SK-N-SH treated with all-trans-retinoic acid at 6 μM for 48 hours (cell line): ENCODE results near the gene TANC1.

Experiments used
- ATAC-seq: fragments of 200-7000 bp; cut with Tn5 transposase; 3 replicates; pipeline ENCODE4 v1.9.1; 2020; ENCODE audit warnings: mild to moderate bottlenecking, moderate library complexity
- ARNTL ChIP-seq: fragments of 450-650 bp; formaldehyde crosslinking; IDR thresholded peaks from 2 replicates; pipeline ENCODE4 v1.5.0; 2020; ENCODE audit warnings: low read depth, mild to moderate bottlenecking, moderate library complexity, borderline replicate concordance
- BACH2 ChIP-seq: fragments of 250-450 bp; sonication (Bioruptor Pico); IDR thresholded peaks from 2 replicates; pipeline ENCODE4 v1.9.0; 2021; ENCODE audit warnings: mild to moderate bottlenecking, borderline replicate concordance
- CREB5 ChIP-seq: fragments of 250-450 bp; sonication (Bioruptor Pico); IDR thresholded peaks from 2 replicates; pipeline ENCODE4 v1.5.1; 2020; ENCODE audit warnings: low read depth, mild to moderate bottlenecking, moderate library complexity
- CSDC2 ChIP-seq: fragments of 250-450 bp; sonication (Bioruptor Pico); IDR thresholded peaks from 2 replicates; pipeline ENCODE4 v1.5.0; 2020; ENCODE audit warnings: mild to moderate bottlenecking, moderate library complexity
- ESRRG ChIP-seq: fragments of 250-450 bp; sonication (Bioruptor Pico); IDR thresholded peaks from 2 replicates; pipeline ENCODE4 v1.6.1; 2021; ENCODE audit warnings: mild to moderate bottlenecking
- ISL1 ChIP-seq: fragments of 250-450 bp; sonication (Bioruptor Pico); IDR thresholded peaks from 2 replicates; pipeline ENCODE4 v2.1.2; 2022; ENCODE audit warnings: mild to moderate bottlenecking, moderate library complexity
- OSR1 ChIP-seq: fragments of 250-450 bp; sonication (Bioruptor Pico); IDR thresholded peaks from 2 replicates; pipeline ENCODE4 v1.8.0; 2022; ENCODE audit warnings: moderate library complexity, mild to moderate bottlenecking, inconsistent platforms
- PATZ1 ChIP-seq: fragments of 250-450 bp; sonication (Bioruptor Pico); IDR thresholded peaks from 2 replicates; pipeline ENCODE4 v1.8.0; 2020; ENCODE audit warnings: mild to moderate bottlenecking, moderate library complexity, borderline replicate concordance
- POU6F1 ChIP-seq: fragments of 250-450 bp; sonication (Bioruptor Pico); IDR thresholded peaks from 2 replicates; pipeline ENCODE4 v1.8.0; 2021; ENCODE audit warnings: low read depth, mild to moderate bottlenecking, moderate library complexity, borderline replicate concordance
- PPARA ChIP-seq: fragments of 250-450 bp; sonication (Bioruptor Pico); IDR thresholded peaks from 2 replicates; pipeline ENCODE4 v1.5.0; 2020; ENCODE audit warnings: mild to moderate bottlenecking, borderline replicate concordance
- RARB ChIP-seq: fragments of 250-450 bp; sonication (Bioruptor Pico); IDR thresholded peaks from 2 replicates; pipeline ENCODE4 v1.8.0; 2021; ENCODE audit warnings: mild to moderate bottlenecking, moderate library complexity
- SNAI2 ChIP-seq: fragments of 250-450 bp; sonication (Bioruptor Pico); IDR thresholded peaks from 2 replicates; pipeline ENCODE4 v1.5.0; 2020; ENCODE audit warnings: mild to moderate bottlenecking, moderate library complexity
- TOX ChIP-seq: fragments of 250-450 bp; sonication (Bioruptor Pico); IDR thresholded peaks from 2 replicates; pipeline ENCODE4 v1.8.0; 2021; ENCODE audit warnings: mild to moderate bottlenecking, moderate library complexity, borderline replicate concordance
- TSHZ2 ChIP-seq: fragments of 250-450 bp; sonication (Bioruptor Pico); IDR thresholded peaks from 2 replicates; pipeline ENCODE4 v1.5.0; 2020; ENCODE audit warnings: mild to moderate bottlenecking, moderate library complexity
- ZC3H10 ChIP-seq: fragments of 250-450 bp; sonication (Bioruptor Pico); IDR thresholded peaks from 2 replicates; pipeline ENCODE4 v1.5.1; 2021; ENCODE audit warnings: mild to moderate bottlenecking, moderate library complexity
- ZFP3 ChIP-seq: fragments of 250-450 bp; sonication (Bioruptor Pico); IDR thresholded peaks from 2 replicates; pipeline ENCODE4 v1.5.0; 2020; ENCODE audit warnings: mild to moderate bottlenecking, moderate library complexity
- ZFP30 ChIP-seq: fragments of 450-650 bp; formaldehyde crosslinking; IDR thresholded peaks from 2 replicates; pipeline ENCODE4 v1.5.0; 2022; ENCODE audit warnings: mild to moderate bottlenecking, moderate library complexity
- ZNF565 ChIP-seq: fragments of 450-650 bp; formaldehyde crosslinking; conservative IDR thresholded peaks from 2 replicates; pipeline ENCODE4 v1.5.0; 2020; ENCODE audit warnings: low read depth, mild to moderate bottlenecking, moderate library complexity
- ZNF8 ChIP-seq: fragments of 450-650 bp; formaldehyde crosslinking; IDR thresholded peaks from 2 replicates; pipeline ENCODE4 v1.5.0; 2020; ENCODE audit warnings: mild to moderate bottlenecking, moderate library complexity
- TF ChIP-seq, protein P1 (sequence below): fragments of 250-450 bp; sonication (Bioruptor Pico); IDR thresholded peaks from 2 replicates; pipeline ENCODE4 v1.5.1; 2021; ENCODE audit warnings: mild to moderate bottlenecking, moderate library complexity

The TANC1 gene

GRCh38 chr2:159195697-159196096 is 227.3 kb downstream of the TANC1 start (continued):
- TF ChIP-seq PATZ1 (CRISPR knock-in tag): no peak

- no peak for ATAC-seq
- TF ChIP-seq OSR1 (CRISPR knock-in tag) (no peak), ZNF565 (CRISPR knock-in tag) (no peak), SNAI2 (CRISPR knock-in tag) (no peak), ESRRG (CRISPR knock-in tag) (no peak), ZFP30 (no peak), ZFP3 (CRISPR knock-in tag) (no peak), TOX (CRISPR knock-in tag) (no peak), ARNTL (no peak), CSDC2 (CRISPR knock-in tag) (no peak), PPARA (CRISPR knock-in tag) (no peak), TSHZ2 (CRISPR knock-in tag) (no peak), CREB5 (CRISPR knock-in tag) (no peak), RARB (CRISPR knock-in tag) (no peak), ZC3H10 (no peak), ZNF8 (no peak), BACH2 (CRISPR knock-in tag) (no peak)
- TF ChIP-seq, protein P1, sequence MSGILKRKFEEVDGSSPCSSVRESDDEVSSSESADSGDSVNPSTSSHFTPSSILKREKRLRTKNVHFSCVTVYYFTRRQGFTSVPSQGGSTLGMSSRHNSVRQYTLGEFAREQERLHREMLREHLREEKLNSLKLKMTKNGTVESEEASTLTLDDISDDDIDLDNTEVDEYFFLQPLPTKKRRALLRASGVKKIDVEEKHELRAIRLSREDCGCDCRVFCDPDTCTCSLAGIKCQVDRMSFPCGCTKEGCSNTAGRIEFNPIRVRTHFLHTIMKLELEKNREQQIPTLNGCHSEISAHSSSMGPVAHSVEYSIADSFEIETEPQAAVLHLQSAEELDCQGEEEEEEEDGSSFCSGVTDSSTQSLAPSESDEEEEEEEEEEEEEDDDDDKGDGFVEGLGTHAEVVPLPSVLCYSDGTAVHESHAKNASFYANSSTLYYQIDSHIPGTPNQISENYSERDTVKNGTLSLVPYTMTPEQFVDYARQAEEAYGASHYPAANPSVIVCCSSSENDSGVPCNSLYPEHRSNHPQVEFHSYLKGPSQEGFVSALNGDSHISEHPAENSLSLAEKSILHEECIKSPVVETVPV (CRISPR knock-in tag): no peak
Observed at GRCh38 chr2:159196393-159196925, 228.0 kb downstream of the TANC1 start.

DNA sequence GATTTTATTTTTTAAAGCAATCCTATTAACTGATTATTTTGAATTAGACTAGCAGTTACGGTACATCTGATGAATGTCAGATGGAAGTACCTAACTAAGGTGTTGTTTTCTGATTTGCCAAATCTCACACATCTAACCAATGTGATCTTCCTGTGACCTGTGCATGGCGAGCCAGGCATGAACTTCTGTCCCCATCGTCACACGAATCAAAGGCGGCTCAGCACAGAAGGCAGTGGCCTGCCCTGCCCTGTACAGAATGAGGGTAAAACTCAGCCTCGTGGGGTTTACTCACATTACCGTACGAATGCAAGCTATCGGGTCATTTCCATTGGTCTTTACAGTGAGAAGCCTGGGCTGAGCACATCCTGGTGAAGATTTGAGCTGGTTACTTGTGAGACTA is 230.8 kb downstream of the TANC1 start:
- no peak for TF ChIP-seq POU6F1 (CRISPR knock-in tag)
- no peak for TF ChIP-seq ISL1 (CRISPR knock-in tag)
- no peak for ATAC-seq

DNA sequence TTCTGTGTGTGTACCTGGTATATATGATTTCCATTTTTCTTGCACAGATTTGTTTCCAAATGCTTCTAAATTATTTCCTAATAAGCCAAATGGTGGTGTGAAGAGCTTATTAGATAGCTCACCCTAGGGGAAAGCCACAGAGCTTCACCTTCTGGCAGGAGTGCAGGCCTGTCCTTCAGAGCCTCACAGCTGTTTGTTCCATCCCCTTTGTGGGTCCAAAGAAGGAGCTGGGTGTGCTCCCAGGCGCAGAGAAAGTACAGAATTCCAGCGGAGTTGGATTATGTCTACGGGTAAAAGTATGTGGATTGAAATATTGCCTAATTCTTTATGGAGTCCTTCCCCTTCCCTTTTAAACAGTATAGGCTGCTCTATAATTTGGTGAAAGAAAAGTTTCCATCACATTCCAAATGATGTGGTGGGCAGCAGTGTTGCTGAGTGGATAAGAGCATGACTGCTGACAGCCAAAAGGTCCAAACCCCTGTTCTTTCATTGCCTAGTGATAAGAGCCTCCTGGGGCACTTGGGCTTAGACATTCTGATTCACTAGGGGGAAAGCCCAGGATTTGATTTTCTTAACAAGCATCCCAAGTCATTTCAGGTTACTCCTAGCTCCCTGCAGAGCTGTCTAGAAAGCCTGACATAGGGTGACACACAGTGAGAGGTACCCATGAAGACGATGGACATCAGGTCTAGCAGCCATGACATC is 231.5 kb downstream of the TANC1 start:
- no peak for TF ChIP-seq ZNF8
- TF ChIP-seq SNAI2 (CRISPR knock-in tag): no peak
- TF ChIP-seq OSR1 (CRISPR knock-in tag): no peak
- TF ChIP-seq POU6F1 (CRISPR knock-in tag): no peak
- TF ChIP-seq, all 23 proteins: peak for 0
- no peak for ATAC-seq
